RWPE1 (cell line): ENCODE measurements around the gene TRIM14.
A peak's percentile ranks its signal among the peaks of the same experiment; 100 is the strongest.
"Not testable (repeated sequence)": the region's sequence is repeated elsewhere in the genome, so short reads cannot be mapped to it uniquely, and the experiment has no call there.

Experiments used
- CTCF ChIA-PET: fragments of 350-600 bp; sonication (Branson Sonifier 250); formaldehyde crosslinking; extraction: SDS; loops from one replicate; lab custom pipeline; 2021; lab: Yijun Ruan, JAX
- POLR2A ChIA-PET: fragments of 400-600 bp; formaldehyde crosslinking; extraction: SDS; loops from one replicate; lab custom pipeline; 2020; ENCODE audit warnings: antibody characterized with exemption; ENCODE audit not compliant: low non-redundant PET; lab: Yijun Ruan, JAX
- DNase-seq: peaks from one replicate; pipeline ENCODE4 v3.0.0; 2012; ENCODE audit warnings: low spot score
- H3K27ac ChIP-seq: fragments of 450-650 bp; 2 replicates; pipeline ENCODE4 v1.5.1; 2017
- CTCF ChIP-seq: fragments of 450-650 bp; conservative IDR thresholded peaks from 2 replicates; pipeline ENCODE4 v1.5.1; 2017; ENCODE audit warnings: low read depth, mild to moderate bottlenecking

TRIM14 gene

GRCh38 chr9:98129451-98129881 lies 10.4 kb upstream of the TRIM14 start:
- DNase-seq: no peak
- H3K27ac ChIP-seq: peak overlapping the region; percentile 7
- TF ChIP-seq CTCF: no peak
- ChIA-PET CTCF (interaction anchor here (0.6 kb wide), 1 partner anchor 56 kb away, joined by 3 read pairs; no protein-coding TSS in a partner anchor), POLR2A (no interaction called here)

- peak overlapping the region; percentile 2; the same call in 1 of the 2 replicates for H3K27ac ChIP-seq
- CTCF ChIA-PET: no interaction called here
Measured at GRCh38 chr9:98128316-98128715, 9.3 kb upstream of the TRIM14 start.

DNA sequence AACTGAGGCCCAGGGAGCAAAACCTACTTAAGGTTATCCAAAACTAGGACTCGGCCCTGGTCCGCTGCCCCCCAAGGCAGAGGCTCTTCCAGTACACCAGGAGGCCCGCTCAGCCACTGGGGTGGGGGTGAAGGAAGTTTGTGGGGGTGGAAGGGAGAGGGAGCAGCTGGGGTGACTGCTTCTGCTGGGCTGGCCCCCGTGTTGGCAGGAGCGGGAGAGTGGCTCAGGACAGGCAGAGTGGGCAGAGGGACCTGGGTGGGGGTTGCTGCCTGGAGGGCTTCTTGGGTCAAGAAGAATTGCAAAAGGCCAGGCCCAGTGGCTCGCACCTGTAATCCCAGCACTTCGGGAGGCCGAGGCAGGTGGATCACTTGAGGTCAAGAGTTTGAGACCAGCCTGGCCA lies 8.2 kb upstream of the TRIM14 start:
- no peak for DNase-seq
- POLR2A ChIA-PET: no interaction called here
- CTCF ChIA-PET: no interaction called here
- H3K27ac ChIP-seq: no peak overlapping the region
- TF ChIP-seq CTCF: no peak

More at GRCh38 chr9:98128316-98128715, 9.3 kb upstream of the TRIM14 start:
- DNase-seq: no peak
- POLR2A ChIA-PET: no interaction called here
- no peak for TF ChIP-seq CTCF

DNA sequence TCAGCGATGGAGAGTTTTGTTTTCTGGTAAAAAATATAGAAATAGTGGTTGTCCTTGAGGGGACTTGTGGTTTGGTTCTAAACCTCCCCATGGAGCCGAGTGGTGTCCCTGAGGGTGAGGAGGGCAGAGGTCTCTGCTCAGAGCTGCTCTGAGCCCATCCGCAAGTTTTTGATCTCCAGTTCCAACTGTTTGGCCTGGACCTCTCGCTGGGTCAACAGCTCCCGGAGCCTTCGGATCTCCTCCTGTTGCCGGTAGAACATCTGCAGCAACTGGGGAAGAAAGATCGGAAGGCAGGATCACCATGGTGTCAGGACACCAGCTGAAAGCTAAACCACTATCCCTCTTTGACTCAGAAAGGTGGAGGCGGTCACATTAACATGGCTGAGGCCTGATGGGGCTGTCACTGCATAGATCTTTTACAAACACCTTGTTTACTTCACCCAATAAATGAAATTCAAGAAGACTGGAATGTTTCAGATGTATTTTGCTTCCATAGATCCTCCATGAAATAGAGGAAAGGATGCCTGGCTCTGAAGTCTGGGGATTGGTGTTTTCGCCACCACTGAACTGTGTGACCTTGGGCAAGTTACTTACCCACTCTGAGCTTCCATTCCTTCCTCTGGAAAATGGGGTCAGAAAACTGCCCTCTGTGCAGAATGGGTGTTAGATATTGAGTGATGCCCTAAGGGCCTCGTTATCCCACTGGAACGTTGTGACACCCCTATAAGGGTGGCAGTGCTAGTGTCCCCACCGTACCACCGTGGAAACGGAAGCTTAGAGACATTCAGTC lies 5.8 kb upstream of the TRIM14 start:
- H3K27ac ChIP-seq: peak overlapping the region; percentile 15
- no peak for DNase-seq
- CTCF ChIA-PET: no interaction called here
- POLR2A ChIA-PET: interaction anchor here (1.4 kb wide), 1 partner anchor 67 kb away, joined by 4 read pairs; the partner anchor contains the start of gene CORO2A
- TF ChIP-seq CTCF: no peak

DNA sequence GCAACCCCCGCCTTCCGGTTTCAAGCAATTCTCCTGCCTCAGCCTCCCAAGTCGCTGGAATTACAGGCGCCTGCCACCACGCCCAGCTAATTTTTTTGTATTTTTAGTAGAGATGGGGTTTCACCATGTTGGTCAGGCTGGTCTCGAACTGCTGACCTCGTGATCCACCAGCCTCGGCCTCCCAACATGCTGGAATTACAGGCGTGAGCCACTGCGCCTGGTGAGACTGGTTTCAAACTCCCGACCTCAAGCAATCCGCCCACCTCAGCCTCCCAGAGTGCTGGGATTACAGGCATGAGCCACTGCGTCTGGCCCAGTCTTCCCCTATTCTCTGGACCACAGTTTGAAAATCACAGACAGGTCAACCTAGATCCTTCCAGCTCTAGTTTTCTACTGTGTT lies 5.1 kb upstream of the TRIM14 start:
- H3K27ac ChIP-seq: peak overlapping the region; percentile 15
- CTCF ChIA-PET, DNase-seq: not testable (repeated sequence)
- POLR2A ChIA-PET: interaction anchor here (1.4 kb wide), 1 partner anchor 68 kb away, joined by 4 read pairs; the partner anchor contains the start of gene CORO2A

GRCh38 chr9:98121058-98121457 lies 2.0 kb upstream of the TRIM14 start:
- POLR2A ChIA-PET: interaction anchor here (0.5 to 0.6 kb wide), 2 partner anchors 66 to 77 kb away, joined by 4 read pairs; no protein-coding TSS in a partner anchor
- CTCF ChIA-PET: interaction anchor here (0.6 to 1.5 kb wide), 6 partner anchors 13 to 134 kb away, joined by 3 to 5 read pairs (median 4); partner anchors contain the start of gene TBC1D2
- no peak; the same call in 1 of the 2 replicates for TF ChIP-seq CTCF
- DNase-seq: peak; percentile 64
- H3K27ac ChIP-seq: peak overlapping the region; percentile 67

- ChIA-PET CTCF (interaction anchor here (0.6 to 1.5 kb wide), 6 partner anchors 13 to 73 kb away, joined by 3 to 4 read pairs (median 3); no protein-coding TSS in a partner anchor), POLR2A (no interaction called here)
- no peak for DNase-seq
- TF ChIP-seq CTCF: no peak
- peak overlapping the region; percentile 81 for H3K27ac ChIP-seq
Measured at GRCh38 chr9:98120476-98120875, 1.5 kb upstream of the TRIM14 start.
